SHP77 treated with DMSO at 0.1 percent for 48 hours (cell line): Measurements from ENCODE around the gene PI4KA.
A peak's percentile ranks its signal among the peaks of the same experiment; 100 is the strongest.

Experiments used
- DNase-seq: peaks from one replicate; lab custom pipeline; 2025; lab: John Stamatoyannopoulos, UW

PI4KA gene

DNA sequence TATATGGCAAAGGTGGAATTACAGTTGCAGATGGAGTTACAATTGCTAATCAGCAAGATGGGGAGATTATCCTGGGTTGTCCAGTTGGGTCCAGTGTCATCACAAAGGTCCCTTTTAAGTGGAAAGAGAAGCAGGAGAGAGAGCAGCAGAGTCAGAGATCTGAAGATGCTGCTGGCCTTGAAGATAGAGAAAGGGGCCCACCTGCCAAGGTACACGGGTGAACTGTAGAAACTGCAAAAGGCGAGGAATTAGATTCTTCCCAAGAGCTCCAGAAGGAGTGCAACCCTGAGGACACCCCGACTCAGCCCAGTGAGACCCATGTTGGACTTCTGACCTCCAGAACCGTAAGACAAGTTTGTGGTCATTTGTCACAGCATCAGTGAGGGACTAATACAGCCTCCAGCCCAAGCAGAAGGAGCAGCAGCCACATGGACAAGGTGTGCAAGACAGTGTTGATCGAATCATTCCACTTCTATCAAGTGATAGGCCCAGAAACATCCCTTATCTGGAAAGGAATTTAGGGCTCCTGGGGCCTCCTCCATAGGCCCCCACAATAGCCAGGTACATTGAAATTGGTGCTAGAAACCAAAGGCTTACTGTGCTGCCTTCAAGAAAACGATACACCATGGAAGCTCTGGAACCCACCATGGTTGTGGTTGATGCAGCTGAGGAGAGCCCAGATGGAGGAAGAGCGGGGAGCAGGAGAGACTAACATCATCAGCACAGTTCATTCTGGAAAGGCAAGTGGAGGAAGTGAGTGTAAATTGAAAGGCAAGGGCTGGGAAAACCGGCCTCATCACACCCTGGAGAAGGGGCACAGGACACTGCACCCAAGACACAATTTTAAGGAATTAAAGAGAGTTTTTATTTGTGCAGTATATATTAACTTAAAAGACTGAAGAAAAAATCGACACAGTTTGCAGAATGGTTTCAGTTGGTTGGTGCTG is 23.5 kb upstream of the PI4KA start:
- DNase-seq, result no peak

DNA sequence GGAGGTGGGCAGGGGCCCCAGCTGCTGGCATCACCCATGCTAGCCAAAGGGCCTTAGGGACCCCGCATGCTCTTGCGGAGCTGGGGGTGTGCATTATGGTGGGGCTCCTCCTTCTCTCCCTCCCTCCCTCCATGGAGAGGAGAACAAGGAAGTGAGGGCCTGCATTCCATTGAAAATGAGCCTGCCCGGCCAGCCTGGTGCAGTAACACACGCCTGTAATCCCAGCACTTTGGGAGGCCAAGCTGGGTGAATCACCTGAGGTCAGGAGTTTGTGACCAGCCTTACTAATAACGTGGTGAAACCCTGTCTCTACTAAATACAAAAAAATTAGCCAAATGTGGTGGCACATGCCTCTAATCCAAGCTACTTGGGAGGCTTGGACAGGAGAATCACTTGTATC is 22.6 kb upstream of the PI4KA start:
- DNase-seq, result no peak

DNA sequence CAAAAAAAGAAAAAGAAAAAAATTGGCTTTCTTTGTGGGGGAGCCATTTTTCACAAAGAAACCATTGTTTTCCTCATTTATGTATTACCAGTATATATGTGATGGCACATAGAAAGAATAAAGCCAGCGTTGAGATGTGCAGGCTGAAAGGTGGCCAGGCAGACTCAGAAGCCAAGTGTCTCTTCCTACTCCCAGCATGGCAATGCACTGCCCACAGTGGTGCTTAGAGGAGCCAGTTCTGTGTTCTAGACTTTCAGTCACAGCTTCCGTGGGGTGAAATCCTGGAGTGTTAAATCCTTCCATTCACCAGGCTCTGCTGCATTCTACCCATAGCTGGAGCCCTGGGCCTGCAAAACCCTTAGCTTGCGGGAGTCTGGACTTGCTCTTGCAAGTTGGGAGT is 19.1 kb upstream of the PI4KA start:
- DNase-seq, result no peak

DNA sequence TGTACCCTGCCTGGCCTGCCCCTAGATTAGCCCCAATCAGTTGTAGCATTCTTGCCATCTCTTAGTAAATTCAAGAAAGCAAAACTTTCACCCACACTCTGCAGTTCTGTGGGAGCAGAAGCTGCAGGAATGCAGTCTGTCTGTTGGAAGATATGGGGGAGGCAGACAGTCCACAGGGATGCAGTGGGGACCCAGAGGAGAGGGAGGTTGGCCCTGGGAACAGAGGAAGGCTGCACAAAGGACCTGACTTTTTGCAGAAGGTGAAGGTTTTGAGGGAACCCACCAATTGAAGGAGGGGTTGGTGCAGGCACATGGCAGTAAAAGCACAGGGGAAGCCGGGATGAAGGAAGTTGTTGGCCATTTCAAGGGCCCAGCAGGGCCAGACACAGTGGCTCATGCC is 16.7 kb upstream of the PI4KA start:
- no peak for DNase-seq

DNA sequence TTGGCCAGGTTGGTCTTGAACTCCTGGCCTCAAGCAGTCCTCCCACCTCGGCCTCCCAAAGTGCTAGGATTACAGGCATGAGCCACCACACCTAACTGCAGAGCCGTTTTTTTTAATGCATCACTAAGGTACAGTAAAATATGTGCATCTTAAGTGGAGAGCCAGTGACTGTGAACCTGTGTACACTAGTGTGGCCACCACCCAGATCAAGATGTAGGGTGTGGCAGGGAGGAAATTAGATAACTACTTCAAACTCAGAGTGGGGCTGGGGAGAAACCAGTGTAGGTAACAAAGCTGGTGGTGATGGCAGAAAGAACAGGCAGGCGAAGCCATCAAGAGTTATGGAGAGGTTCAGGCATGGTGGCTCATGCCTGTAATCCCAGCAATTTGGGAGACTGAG is 14.6 kb upstream of the PI4KA start:
- no peak for DNase-seq

DNA sequence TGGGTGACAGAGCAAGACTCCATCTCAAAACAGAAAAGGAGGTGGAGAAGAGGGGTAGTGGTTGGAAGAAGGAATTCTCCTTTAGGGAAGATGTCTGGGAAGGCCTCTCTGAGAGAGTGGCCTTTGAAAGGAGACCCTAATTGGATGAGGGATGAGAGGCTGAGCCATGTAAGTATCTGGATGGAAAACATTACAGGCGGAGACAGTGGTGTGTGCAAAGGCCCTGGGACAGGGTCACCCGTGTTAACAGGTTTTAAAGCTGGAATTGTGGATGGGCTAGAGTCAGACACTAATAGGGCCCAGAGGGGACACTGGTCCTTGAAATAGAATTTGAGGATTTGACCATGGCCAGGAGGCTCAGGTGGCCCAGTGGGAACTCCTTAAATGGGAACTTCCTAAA is 10.6 kb upstream of the PI4KA start:
- no peak for DNase-seq

DNA sequence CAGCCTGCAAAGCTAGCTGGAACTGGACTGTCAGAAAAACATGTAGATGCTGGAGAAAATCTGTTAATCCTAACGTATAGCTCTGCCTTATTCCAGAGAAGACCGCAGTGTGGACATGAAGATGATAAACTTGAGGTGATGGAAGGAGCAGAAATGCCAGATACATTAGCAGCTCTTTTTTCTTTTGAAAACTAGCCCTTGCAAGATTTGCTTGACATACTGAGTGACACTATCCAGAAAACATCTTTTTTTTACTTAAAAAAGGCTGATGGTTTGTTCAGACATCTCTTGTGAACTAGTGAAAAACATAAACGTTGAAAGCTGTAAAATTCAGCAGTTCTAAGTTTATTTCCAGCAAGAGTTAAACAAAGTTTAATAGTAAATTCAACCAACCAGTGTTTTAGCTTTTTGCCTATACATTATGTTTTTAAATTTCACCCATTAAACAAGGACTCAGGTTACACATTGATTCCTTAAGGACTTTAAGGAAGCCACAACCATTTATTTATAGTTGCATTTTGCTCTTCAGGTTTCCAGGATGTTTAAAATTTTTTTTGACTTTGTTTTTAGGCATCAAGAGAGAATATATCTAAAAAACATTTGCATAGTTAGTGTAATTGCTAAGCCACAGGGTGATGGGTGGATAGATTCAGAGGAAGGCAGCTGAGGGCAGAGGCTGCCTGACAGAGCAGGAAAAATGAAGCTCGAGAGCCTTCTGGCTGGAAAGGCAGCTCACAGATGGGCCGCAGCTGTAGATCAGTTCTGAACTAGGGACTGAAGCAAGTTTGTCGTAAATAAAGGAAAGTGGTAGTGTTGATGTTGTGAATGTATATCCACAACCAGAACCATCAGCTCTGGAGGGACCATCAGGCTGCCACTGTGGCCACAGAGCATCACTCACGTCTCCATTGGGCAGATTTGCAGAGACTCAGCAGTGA is 9.7 kb upstream of the PI4KA start:
- DNase-seq, result no peak

DNA sequence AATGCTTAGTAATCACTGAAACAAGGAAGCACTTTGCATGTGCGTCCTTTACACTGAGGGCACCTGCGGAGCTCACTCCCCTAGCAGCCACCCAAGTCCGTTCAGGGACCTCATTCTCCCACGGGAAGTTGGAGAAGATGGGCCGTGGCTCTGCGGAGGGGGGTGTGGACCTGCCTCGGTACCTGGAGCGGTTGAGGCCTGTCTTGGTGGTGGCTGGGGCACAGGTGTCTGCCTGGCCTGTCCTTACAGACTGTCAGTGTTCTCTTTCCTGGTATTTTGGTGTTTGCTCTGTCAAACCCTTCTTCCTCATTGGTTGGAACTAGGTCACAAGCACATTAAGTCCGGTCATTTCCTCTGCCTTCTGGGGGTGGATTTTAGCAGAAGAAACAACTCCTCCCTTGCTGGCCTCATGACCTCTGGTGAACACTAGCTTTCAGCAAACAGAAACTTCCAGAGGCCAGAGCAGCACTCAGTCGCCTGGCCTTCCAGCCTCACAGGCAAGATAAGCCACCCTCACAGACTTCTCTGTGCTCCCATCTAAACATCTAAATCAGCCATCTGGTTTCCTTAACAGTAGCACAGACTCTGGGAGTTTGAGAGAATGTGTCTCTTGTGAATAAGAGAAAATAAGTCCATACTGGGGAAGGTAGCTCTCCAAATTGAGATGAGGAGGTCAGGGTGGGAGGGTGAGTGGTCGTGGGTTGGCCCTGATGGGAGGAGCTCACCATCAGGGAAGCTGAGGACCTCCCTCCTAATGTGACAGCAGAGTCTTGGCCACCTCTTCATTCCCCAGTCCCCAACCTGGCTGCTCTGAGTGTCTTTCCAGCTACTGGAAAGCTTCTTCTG is 8.8 kb upstream of the PI4KA start:
- DNase-seq, result no peak

DNA sequence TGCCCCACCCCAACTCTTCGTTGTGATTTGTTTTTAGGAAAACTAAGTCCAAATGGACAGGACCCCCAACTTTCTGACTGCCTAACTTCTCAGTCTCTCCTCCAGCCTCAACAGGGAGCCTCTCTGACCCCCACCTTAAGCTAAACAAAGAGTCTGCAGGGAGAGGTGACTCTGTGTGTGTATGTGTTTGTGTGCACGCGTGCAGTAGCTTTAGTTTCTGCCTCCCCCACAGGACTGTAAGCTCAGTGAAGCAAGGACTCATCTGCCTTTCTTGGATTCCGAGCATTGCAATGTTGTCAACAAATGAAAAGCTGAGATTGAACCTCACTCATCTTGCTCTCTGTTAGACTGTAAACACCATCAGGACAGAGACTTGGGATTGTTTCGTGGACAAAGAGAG is 8.1 kb upstream of the PI4KA start:
- DNase-seq, result no peak

DNA sequence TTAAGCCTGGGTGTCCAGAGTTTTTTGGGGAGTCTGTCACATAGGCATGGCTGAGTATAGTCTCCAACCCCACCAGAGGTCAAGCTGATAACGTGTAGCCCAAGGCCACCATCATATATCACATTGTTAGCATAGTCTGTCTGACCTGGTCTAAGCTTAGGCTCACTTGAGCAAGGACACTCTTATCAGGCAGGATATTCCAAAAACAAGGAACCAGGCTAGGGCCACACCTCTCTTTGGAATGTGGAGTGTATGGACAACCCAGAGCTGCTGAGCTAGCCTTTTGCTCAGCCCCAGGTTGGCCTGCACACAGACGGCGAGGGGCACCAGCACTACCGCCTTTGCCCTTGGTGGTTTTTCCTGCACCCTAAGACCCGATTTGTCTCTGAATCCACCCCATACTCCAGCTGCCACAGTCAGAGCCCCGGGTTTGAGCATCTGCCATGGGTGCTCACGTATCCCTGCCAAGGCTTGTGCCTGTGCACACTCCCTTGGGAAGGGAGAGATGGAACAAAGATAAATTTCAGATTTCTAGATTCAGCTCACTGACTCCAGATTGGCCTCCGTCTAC is 7.3 kb upstream of the PI4KA start:
- DNase-seq, result no peak

DNA sequence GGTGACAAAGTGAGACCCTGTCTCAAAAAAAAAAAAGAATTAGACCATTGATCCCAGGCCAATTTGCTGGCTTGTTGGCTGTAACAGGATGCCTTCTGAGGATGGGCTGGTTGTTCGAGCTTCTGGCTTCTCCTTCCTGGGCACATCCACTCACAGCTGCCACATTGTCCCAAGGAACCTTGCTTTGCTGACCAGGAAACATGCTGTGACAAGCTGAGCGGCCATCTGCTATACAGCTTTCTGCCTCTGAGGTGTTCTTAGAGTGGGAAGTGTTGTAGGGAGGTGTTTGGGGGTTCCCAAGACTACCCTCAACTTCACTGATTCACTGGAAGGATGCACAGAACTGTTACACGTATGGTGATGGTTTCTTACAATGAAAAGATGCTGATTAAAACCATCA is 6.7 kb upstream of the PI4KA start:
- DNase-seq, result no peak

DNA sequence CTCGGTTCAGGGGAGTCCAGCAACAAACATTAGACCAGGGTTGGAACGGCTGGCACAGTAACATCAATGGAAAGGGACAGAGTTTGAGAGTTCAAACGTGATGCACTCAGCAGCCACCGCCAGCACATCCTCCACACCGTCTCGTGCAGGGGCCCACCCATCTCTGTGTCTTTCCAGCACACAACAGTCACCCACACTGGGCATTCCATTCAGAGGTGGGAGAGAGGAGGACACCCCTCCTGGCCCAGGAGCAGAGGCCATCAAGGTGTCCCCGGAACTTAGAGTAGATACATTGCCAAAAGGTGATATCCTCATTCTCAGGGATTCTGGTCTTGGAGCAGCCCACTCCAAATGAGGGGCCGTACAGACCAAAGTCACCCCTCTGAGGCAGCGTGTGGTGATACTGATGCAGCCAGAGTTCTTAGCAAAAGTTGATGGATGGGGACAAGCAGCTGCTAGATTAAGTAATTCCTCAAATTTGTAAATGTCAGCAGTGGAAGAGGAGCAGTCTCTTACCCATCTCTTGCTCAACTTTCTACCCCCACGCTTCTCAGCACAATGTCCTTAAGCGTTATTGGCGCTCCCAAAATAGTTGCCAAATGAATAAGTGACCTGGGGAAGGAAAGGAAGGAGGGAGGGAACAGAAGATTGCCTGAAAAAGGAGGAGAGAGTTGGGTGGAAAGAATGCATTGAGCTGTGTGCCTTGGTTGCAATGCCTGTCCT is 5.7 kb upstream of the PI4KA start:
- DNase-seq, result no peak

DNA sequence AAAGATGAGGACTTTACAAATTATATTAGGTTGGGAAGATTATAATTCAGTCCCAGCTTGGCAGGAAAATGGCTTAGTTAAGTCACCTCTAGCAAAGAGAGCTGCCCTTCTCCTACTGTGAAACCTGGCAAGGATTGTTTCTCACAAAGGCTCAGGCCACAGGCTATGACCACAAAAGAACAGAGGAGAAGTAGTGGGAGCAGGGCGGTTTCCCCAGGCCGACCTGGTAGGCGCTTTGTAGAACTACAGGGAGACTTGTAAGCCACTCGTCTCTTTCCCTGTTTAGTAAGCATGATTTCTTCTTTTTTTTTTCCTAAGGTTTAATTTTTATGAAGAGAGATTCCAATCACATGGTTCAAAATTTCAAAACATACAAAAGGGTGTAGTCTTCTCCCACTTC is 4.8 kb upstream of the PI4KA start:
- no peak for DNase-seq

DNA sequence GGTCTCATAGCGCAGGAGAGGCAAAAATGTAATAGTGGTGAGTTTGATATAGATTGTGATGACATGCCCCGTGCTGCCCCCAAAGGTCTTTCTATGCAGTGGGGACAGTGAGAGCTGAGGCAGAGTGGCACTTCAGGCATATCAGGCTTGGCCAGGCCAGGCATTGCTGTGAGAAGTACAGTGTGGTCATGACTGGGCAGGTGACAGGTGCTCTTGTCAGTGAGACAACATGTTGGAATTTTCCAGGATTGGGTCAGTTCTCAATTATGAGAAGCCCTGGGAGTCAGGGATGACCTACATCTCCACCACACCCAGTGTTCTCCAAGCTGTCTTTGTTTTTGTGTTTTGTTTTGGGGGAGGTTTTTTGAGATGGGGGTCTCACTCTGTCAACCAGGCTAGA is 3.9 kb upstream of the PI4KA start:
- no peak for DNase-seq

DNA sequence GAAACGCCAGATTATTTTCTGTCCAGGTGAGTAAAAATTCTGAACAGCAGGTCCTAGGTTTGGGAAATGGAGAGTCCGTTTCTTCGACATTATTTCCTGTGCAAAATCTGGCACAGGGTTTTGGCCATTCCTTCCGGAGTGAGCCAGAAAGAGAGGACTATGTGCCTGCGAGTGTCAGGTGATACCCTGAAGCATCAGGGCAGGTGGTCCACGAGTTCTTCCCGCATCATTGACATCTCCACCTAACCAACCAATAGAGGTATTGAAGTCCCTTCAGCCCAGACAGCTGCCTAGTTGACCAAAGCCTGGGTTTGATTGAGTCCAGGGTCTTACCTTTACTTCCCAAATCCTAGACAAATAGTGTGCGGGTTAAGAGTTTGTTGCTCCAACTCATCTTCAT is 1.0 kb upstream of the PI4KA start:
- DNase-seq, result no peak

DNA sequence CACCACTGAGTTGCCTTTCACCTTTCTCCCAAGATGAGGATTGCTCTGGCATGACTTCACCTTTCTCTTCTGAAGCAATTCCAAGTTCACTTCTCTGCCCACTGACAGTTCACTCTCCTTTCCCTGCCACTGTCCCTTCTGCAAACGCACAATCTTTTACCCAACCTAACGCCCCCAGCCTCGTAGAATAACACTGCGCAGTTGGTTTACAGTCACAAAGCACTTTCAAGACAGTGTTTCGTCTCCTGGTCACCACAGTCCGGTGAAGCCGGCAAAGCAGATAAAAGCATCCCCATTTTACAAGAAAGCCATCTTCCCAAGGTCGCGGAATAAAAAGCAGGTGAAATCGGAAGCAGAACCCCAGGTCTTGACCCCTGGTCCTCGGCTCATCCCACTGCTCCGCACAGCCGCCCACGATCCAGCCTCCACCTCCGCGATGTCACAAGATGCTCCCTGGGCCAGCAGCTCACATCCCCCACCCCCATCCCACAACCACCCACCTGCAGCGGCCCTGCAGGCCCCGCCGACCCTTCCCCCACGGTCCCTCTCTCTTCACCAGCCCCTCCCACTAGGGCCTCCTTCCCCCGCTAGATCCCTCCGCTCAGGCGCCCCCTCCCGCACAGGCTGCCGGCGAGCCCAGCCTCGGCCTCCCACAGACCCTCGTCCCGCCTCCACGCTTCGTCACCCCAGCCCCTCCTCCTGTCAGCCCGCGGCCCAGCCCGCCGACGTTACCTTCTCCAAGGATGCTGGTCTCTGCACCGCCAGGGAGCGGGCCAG is 585 bp downstream of the PI4KA start:
- peak; percentile 46 for DNase-seq

DNA sequence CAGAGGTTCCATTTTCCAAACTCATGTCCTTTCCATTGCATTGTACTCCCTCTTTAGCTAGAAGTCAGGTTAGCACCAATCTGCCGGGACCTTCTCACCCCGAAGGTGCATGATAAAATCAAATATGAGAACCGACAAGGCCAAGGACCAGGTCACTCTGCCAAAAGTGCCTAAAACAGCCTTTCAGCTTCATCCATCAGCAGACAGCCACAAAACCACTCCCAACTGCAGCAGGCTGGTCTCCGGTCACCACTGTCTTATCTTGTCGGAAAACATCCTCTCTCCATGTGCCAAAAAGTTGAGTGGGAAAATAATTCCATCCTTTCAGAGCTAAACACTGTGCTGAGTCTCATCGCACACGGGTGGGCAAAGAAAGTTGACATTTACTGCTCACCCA is 1.4 kb downstream of the PI4KA start:
- no peak for DNase-seq

DNA sequence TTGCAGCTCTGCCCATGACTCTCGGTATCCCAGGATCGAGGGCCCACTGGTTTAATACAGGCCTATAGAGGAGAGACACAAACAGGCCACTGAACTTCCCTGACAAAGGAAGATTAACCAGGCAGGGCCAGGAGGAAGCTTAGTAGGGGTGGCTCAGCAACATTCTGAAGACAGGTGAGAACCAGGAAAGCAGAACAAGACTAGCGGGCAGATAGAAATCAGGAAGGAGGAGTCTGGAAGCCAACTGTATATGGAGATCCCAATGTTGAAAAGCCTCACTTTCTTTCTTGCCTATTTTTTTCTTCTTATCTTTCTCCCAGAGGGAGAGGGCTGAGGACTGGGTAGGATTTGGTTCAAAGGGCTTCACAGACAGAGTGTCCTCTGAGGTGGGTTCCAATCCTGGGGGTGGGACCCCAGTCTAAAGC is 5.4 kb downstream of the PI4KA start:
- DNase-seq, result no peak

DNA sequence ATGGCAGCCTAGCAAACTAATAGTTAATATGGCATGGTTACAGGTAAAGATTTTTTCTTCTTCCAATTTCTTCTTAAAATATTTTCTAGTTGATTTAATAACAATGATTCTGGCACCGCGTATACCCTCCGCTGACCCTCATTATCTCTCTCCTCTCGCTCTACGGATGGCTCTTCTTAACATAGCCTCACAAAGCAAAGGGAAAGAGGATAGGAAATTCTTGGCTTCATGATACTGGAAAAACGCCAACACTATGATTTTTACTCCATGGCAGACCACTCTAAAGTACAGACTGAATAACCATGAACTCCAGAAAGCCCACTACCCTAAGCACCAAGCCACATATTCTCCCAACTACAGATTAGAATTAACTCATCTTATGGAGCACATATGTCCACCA is 6.1 kb downstream of the PI4KA start:
- DNase-seq, result no peak

DNA sequence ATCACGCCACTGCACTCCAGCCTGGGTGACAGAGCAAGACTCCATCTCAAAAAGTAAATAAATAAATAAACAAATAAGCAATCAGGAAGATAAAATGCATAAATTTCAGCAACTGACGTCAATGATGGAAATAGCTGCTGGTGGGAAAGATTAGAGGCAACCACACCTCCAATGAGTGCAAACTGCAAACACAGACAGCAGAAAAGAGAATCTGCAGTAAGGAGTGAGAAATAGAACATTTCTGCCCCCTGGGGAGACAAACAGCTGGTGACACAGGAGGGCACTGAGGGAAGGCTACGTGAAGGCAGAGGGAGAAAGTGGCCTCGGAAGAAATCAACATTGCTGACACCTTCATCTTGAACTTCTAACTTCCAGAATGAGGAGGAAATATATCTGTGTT is 6.5 kb downstream of the PI4KA start:
- no peak for DNase-seq
